Measurements from ENCODE around the gene NCOA7. TPM values are rescaled to one million over a fixed set of nuclear protein-coding genes. Genes with fewer than 3 reads are reported as not detected.

NCOA7 gene
- total RNA-seq, 8 experiments from 2014 or later = 11.2 to 38.1 (median 20.5) TPM

DNA sequence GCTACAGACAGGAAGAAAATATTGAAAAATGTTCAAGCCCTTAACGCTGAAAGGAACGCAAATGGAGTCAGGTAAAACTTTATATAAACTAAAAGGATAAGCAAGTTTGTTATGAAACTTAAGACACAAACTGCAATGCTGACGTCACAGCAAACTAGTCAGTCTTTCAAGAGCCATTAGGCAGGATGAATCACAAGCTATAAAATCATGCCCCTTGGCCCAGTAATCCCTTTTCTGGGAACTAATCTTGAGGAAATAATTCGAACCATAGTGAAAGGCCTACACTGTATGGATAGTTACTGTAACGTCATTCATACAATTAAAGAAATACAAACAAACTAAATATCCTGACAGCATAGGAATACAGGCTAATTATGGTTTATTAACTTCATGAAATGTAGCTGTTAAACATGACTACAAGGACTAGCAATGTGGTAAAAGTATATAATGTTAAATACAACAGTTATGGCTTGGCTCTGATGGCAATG is 123.1 kb downstream of the NCOA7 start:
- no peak overlapping the region for H3K27ac ChIP-seq
- WGBS, 10 experiments = 10 to 75% (median 53%) methylated on average over 2 to 5 of the region's 5 CpGs
- peaks cover 11 to 15% of the 10 kb centered on the region in 2 donors for H3K4me1 ChIP-seq (replicated peaks in 1 of 2)
- H3K4me3 ChIP-seq = no peak overlapping the region
- ATAC-seq (replicated peaks in 6 of 8) = peak in 7 of 8 experiments; percentile 34 to 76 (median 61)
- in situ Hi-C loops (cut with MboI; ENCODE audit: low pct_unique_long_range_greater_than_20kb in 2 of 9, low sequenced_read_pairs in 9 of 9, unreplicated experiment in 9 of 9) = no loop called here

GRCh38 chr6:125918230-125918629 is 127.5 kb downstream of the NCOA7 start:
- no peaks in the 10 kb centered on the region for H3K4me1 ChIP-seq (replicated peaks in 1 of 2)
- ATAC-seq (replicated peaks in 6 of 8) = peak in 1 of 8 experiments; percentile 3
- in situ Hi-C loops (cut with MboI; ENCODE audit: low pct_unique_long_range_greater_than_20kb in 2 of 9, low sequenced_read_pairs in 9 of 9, unreplicated experiment in 9 of 9) = no loop called here
- no peak overlapping the region for H3K27ac ChIP-seq
- no peak overlapping the region for H3K4me3 ChIP-seq
- 0 to 88% (median 43%) methylated on average over 1 to 4 of the region's 4 CpGs; no CpG with 5 or more reads in 4 of the 10 experiments for WGBS, 10 experiments

- Histone ChIP-seq H3K27ac (no peak overlapping the region), H3K4me3 (no peak overlapping the region), H3K4me1 (replicated peaks in 1 of 2) (no peaks in the 10 kb centered on the region)
- peak in 3 of 8 experiments; percentile 88 to 89 (median 89) for ATAC-seq (replicated peaks in 6 of 8)
- WGBS, 10 experiments = 17 to 77% (median 55%) methylated on average over 6 to 11 of the region's 13 CpGs
- in situ Hi-C loops (cut with MboI; ENCODE audit: low pct_unique_long_range_greater_than_20kb in 2 of 9, low sequenced_read_pairs in 9 of 9, unreplicated experiment in 9 of 9) = no loop called here
Measured at GRCh38 chr6:125918681-125919566, 128.2 kb downstream of the NCOA7 start.

DNA sequence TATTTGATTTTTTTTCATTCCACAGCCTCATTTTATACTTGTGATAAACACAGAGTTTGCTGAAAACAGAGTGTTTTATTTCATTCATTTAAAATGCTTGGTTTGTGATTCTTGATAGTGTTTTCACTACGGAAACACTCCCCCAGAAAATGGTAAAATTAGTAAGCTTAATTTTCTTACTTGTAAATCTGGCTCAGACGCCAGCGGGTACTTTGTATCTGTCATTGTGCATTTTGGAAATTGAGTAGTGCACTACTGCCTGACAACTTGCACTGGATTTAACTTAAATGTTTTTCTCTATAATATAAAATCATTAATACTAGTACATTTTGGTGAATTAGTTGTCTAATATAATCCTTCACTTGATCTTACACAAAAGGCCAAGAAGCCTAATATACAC is 128.9 kb downstream of the NCOA7 start:
- in situ Hi-C loops (cut with MboI; ENCODE audit: low pct_unique_long_range_greater_than_20kb in 2 of 9, low sequenced_read_pairs in 9 of 9, unreplicated experiment in 9 of 9) = no loop called here

GRCh38 chr6:125922322-125922860 is 131.6 kb downstream of the NCOA7 start:
- H3K4me3 ChIP-seq = no peak overlapping the region
- no peak overlapping the region for H3K27ac ChIP-seq
- no peaks in the 10 kb centered on the region for H3K4me1 ChIP-seq (replicated peaks in 1 of 2)
- WGBS, 10 experiments = 75 to 100% (median 88%) methylated on average over 2 to 8 of the region's 8 CpGs; no CpG with 5 or more reads in 2 of the 10 experiments
- in situ Hi-C loops (cut with MboI; ENCODE audit: low pct_unique_long_range_greater_than_20kb in 2 of 9, low sequenced_read_pairs in 9 of 9, unreplicated experiment in 9 of 9) = no loop called here
- ATAC-seq (replicated peaks in 6 of 8) = peak in 1 of 8 experiments; percentile 21

More for the DNA sequence above, 128.9 kb downstream of the NCOA7 start:
- WGBS, 10 experiments = 43 to 100% (median 85%) methylated on average over 1 to 3 of the region's 3 CpGs
- no peak for ATAC-seq (replicated peaks in 6 of 8)
- H3K4me3 ChIP-seq = no peak overlapping the region
- no peaks in the 10 kb centered on the region for H3K4me1 ChIP-seq (replicated peaks in 1 of 2)
- no peak overlapping the region for H3K27ac ChIP-seq

- 50 to 100% (median 88%) methylated on average over 1 to 4 of the region's 4 CpGs for WGBS, 10 experiments
- no peak for ATAC-seq (replicated peaks in 6 of 8)
- Histone ChIP-seq H3K4me1 (replicated peaks in 1 of 2) (no peaks in the 10 kb centered on the region), H3K4me3 (no peak overlapping the region), H3K27ac (no peak overlapping the region)
- in situ Hi-C loops (cut with MboI; ENCODE audit: low pct_unique_long_range_greater_than_20kb in 2 of 9, low sequenced_read_pairs in 9 of 9, unreplicated experiment in 9 of 9) = no loop called here
Measured at GRCh38 chr6:125923366-125923877, 132.7 kb downstream of the NCOA7 start.

- Histone ChIP-seq H3K4me3 (no peak overlapping the region), H3K27ac (no peak overlapping the region), H3K4me1 (replicated peaks in 1 of 2) (no peaks in the 10 kb centered on the region)
- in situ Hi-C loops (cut with MboI; ENCODE audit: low pct_unique_long_range_greater_than_20kb in 2 of 9, low sequenced_read_pairs in 9 of 9, unreplicated experiment in 9 of 9) = no loop called here
- ATAC-seq (replicated peaks in 6 of 8) = peak in 3 of 8 experiments; percentile 49 to 81 (median 64)
- 17 to 94% (median 63%) methylated on average over 1 to 2 of the region's 2 CpGs; no CpG with 5 or more reads in 2 of the 10 experiments for WGBS, 10 experiments
Measured at GRCh38 chr6:125924169-125924568, 133.4 kb downstream of the NCOA7 start.

GRCh38 chr6:125924697-125925358 is 134.1 kb downstream of the NCOA7 start:
- Histone ChIP-seq H3K4me3 (no peak overlapping the region), H3K27ac (no peak overlapping the region), H3K4me1 (replicated peaks in 1 of 2) (no peaks in the 10 kb centered on the region)
- in situ Hi-C loops (cut with MboI; ENCODE audit: low pct_unique_long_range_greater_than_20kb in 2 of 9, low sequenced_read_pairs in 9 of 9, unreplicated experiment in 9 of 9) = no loop called here
- 86 to 100% (median 93%) methylated on average over 1 of the region's 2 CpGs; no CpG with 5 or more reads in 6 of the 10 experiments for WGBS, 10 experiments
- no peak for ATAC-seq (replicated peaks in 6 of 8)

DNA sequence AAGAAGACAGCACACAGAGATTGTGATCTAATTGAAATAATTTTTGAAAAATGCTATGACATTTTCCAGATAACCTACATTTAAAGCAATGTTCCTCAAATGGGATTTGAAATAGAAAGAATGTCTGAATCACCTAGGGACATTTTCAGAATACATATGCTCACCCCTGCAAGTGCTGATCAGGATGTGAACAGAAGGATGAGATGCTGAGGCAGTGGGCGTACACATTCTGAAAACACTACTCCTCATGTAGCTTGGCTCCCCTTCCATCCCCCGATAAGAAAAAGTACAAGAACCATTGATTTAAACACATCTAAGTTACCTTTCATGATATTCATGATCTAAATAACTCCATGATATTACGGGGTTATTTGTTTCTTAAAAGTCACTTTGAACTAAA is 136.0 kb downstream of the NCOA7 start:
- 83 to 100% (median 94%) methylated on average over 1 to 3 of the region's 3 CpGs for WGBS, 10 experiments
- H3K4me1 ChIP-seq (replicated peaks in 1 of 2) = no peaks in the 10 kb centered on the region
- in situ Hi-C loops (cut with MboI; ENCODE audit: low pct_unique_long_range_greater_than_20kb in 2 of 9, low sequenced_read_pairs in 9 of 9, unreplicated experiment in 9 of 9) = no loop called here
- no peak for ATAC-seq (replicated peaks in 6 of 8)
- H3K27ac ChIP-seq = no peak overlapping the region
- no peak overlapping the region for H3K4me3 ChIP-seq

GRCh38 chr6:125927761-125928160 is 137.0 kb downstream of the NCOA7 start:
- Histone ChIP-seq H3K4me1 (replicated peaks in 1 of 2) (no peaks in the 10 kb centered on the region), H3K27ac (no peak overlapping the region)

GRCh38 chr6:125930765-125931418 is 140.1 kb downstream of the NCOA7 start:
- peak in 3 of 8 experiments; percentile 39 to 74 (median 58) for ATAC-seq (replicated peaks in 6 of 8)
- no peaks in the 10 kb centered on the region for H3K4me1 ChIP-seq (replicated peaks in 1 of 2)
- WGBS, 10 experiments = 14 to 100% (median 79%) methylated on average over 1 to 3 of the region's 3 CpGs; no CpG with 5 or more reads in 1 of the 10 experiments
- H3K4me3 ChIP-seq = no peak overlapping the region
- in situ Hi-C loops (cut with MboI; ENCODE audit: low pct_unique_long_range_greater_than_20kb in 2 of 9, low sequenced_read_pairs in 9 of 9, unreplicated experiment in 9 of 9) = no loop called here
- no peak overlapping the region for H3K27ac ChIP-seq

More at GRCh38 chr6:125927761-125928160, 137.0 kb downstream of the NCOA7 start:
- no peak overlapping the region for H3K4me3 ChIP-seq
- in situ Hi-C loops (cut with MboI; ENCODE audit: low pct_unique_long_range_greater_than_20kb in 2 of 9, low sequenced_read_pairs in 9 of 9, unreplicated experiment in 9 of 9) = no loop called here
- no peak for ATAC-seq (replicated peaks in 6 of 8)
- 60 to 100% (median 100%) methylated on average over 1 to 5 of the region's 7 CpGs; no CpG with 5 or more reads in 3 of the 10 experiments for WGBS, 10 experiments

DNA sequence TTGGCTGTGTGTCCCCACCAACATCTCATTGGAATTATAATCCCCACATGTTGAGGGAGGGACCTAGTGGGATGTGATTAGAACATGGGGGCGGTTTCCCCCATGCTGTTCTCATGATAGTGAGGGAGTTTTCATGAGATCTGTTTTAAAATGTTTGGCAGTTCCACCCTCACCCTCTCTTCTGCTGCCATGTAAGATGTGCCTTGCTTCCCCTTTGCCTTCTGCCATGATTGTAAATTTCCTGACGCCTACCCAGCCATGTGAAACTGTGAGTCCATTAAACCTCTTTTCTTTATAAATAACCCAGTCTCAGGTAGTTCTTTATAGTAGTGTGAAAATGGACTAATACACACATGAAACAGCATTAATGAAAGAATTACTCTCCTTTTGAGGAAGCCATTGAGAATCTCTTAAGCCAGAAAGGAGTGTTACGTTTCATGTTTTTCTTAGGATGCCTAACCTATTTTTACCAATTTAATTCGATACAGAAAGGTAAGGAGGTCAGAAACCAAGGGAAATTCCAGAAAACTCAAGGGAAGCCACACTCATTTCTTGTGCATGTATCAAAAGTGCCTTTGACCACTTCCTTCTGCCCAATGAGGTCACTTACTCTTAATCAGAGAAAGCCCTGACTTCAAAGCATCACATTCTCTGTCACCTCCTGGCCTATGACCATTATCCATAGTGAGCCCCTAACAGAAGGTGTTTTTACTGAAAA is 141.1 kb downstream of the NCOA7 start:
- 65 to 100% (median 92%) methylated on average over 2 to 4 of the region's 4 CpGs; no CpG with 5 or more reads in 1 of the 10 experiments for WGBS, 10 experiments
- Histone ChIP-seq H3K4me1 (replicated peaks in 1 of 2) (no peaks in the 10 kb centered on the region), H3K4me3 (no peak overlapping the region), H3K27ac (no peak overlapping the region)
- in situ Hi-C loops (cut with MboI; ENCODE audit: low pct_unique_long_range_greater_than_20kb in 2 of 9, low sequenced_read_pairs in 9 of 9, unreplicated experiment in 9 of 9) = no loop called here
- no peak for ATAC-seq (replicated peaks in 6 of 8)
